HG02870 (cell line): Measurements from ENCODE around the gene IFT52.
"Not testable (repeated sequence)": the region's sequence is repeated elsewhere in the genome, so short reads cannot be mapped to it uniquely, and the experiment has no call there.

Experiments
- ATAC-seq: cut with Tn5 transposase; IDR thresholded peaks from one replicate; pipeline ENCODE4 v1.9.1; 2021; ENCODE audit warnings: mild to moderate bottlenecking, moderate library complexity; ENCODE audit not compliant: unreplicated experiment

The IFT52 gene

DNA sequence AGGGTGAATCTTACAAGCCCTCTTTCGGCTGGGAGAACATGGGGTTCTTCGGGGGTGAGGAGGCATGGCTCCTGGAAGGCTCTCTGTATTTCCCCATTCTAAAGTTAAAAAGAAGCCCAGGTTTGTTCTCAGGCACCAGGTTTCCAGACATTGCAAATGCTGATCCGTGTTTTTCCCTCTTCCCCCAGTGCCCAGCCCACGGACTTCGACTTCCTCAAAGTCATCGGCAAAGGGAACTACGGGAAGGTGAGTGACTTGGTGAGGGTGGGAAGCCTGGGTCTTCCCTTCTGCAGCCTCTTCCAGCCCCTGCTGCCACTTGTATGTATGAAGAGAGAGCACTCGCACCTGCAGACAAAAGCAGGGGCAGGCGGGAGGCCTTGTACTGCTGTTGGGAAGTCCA, 23.3 kb upstream of the IFT52 start:
- no peak for ATAC-seq

- ATAC-seq, result no peak
These were observed 22.0 kb upstream of the IFT52 start for GRCh38 chr20:43568706-43569105.

- ATAC-seq, result no peak
These were observed 21.5 kb upstream of the IFT52 start for GRCh38 chr20:43569282-43569681.

- ATAC-seq, result no peak
These were observed 20.2 kb upstream of the IFT52 start for GRCh38 chr20:43570496-43570895.

DNA sequence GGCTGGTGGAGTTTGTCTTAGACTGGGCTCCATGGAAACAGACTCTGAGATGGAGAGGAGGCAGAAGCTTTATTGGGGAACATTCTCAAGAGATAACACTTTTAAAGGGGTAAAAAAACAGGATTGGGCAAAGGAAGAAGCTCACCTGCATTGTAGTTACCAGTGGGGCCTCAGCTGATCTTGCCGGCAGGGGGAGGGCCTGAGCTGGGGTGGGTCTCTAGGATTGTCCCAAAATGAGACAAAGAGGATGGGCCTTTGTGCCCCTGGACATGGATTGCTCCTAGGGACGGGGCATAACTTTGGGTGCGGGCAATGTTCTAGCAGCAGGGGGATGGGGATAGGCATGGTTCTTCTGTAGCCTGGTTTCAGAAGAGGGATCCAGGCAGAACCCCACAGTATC, 19.4 kb upstream of the IFT52 start:
- no peak for ATAC-seq

GRCh38 chr20:43571771-43572170, 19.0 kb upstream of the IFT52 start:
- ATAC-seq, result no peak

DNA sequence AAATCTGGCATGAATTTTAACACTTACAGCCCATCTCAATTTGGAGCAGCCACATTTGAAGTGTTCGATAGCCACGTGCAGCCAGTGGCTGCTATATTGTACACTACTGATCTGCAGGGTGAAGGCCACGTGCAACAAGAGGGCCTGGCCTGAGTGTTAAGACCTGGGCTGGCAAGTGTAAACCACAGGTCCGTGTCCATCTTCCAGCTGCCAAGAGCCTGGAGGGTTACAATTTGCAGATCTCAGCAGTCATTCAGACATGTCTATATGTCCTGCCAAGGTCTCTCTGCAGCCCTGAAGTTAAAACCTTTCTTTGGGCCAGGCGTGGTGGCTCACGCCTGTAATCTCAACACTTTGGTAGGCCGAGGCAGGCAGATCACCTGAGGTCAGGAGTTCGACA, 17.8 kb upstream of the IFT52 start:
- ATAC-seq, result no peak

GRCh38 chr20:43576108-43576507, 14.6 kb upstream of the IFT52 start:
- no peak for ATAC-seq

DNA sequence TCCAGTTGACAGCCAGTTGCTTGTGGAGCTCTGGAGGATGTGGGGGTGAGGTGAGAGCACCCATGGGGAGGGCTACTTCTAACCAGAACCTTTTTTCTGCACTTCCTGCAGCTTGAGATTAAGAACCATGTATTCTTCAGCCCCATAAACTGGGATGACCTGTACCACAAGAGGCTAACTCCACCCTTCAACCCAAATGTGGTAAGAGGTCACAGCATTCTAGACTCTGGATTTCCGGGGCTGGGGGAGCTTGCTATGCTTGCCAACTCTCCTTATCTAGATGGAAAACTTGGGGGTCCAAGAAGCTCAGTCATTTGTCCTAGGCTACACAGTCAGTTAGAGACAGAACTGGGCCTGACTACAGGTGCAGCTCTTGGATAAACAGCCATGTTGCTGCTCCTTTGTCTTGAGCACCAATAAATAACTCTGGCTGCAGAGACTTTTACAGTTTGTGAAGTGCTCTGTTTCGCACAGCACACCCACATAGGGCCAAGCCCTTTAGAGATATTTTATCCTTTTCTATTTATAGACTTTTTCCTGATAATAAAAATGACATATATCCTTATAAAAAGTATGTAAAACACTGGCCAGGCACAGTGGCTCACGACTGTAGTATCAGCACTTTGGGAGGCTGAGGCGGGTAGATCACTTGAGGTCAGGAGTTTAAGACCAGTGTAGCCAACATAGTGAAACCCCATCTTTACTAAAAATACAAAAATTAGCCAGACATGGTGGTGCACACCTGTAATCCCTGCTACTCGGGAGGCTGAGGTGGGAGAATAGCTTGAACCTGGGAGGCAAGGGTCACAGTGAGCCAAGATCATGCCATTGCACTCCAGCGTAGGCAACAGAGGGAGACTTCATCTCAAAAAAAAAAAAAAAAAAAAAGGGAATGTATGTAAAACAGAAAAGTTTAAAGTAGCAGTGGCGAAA, 10.6 kb upstream of the IFT52 start:
- ATAC-seq, result no peak

DNA sequence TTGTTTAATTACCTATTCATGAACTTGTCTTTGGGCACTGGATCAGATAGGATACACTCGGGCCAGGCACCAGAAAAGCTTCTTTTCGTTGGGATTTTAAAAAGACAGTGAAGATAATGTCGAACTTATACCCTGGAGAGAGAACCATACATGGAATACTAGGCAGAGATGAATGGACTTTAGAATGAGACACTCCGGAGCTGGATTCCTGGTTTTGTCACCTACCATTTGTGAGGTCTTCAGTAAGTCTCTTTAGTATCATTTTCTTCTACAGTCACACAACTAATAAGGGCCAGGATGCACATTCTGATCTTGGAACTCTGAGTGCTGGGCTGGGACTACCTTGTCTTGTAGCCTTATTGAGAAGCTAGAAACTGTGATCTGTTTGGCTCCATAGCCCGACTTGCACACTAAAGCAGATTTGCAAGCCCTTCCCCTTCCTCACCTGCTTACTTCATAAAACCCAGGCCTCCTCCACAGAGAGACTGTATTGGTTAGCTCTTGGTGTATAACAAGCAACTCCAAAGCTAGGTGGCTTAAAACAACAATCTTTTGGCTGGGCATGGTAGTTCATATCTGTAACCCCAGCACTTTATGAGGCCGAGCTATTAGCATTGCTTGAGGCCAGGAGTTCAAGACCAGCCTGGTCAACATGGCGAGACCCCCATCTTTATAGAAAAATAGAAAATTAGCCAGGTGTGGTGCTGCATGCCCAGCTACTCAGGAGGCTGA, 7.4 kb upstream of the IFT52 start:
- ATAC-seq, result no peak

DNA sequence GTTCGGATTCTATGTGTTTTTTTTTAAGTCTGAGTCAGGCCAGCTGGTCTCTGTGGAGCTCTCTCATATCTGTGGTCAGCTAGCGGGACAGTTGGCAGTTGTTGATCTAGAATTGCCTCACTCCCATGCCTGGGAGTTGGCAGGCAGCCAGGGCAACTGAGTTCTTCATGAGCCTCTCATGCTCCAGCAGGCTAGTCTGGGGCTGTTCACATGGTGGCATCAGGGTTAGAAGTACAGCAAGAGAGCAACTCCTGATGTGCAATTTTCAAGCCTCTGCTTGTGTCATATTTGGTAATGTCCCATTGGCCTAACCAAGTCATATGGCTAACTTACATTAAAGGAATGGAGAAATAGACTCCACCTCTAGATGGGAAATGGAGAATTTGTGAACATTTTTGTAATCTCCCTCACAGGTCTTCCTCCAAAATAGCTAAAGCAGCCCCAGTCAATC, 6.7 kb upstream of the IFT52 start:
- no peak for ATAC-seq

DNA sequence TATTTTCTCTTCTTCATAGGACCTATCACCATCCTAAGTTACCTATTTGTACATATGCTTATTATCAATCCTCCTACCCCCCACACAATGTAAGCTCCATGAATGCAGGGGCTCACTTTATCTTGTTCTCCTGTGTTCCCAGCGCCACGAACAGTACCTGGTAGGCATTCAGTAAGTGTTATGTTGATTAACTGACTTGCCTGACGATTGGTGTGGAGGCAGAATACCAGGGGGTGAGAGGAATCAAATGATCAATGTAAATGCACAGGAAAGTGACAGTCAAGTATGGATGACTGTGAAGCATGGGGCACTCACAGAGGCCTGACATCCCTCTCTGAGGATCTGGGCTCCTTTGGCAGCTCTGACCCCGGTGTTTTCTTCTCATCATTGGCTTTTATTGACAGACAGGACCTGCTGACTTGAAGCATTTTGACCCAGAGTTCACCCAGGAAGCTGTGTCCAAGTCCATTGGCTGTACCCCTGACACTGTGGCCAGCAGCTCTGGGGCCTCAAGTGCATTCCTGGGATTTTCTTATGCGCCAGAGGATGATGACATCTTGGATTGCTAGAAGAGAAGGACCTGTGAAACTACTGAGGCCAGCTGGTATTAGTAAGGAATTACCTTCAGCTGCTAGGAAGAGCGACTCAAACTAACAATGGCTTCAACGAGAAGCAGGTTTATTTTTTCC, 6.1 kb upstream of the IFT52 start:
- no peak for ATAC-seq

DNA sequence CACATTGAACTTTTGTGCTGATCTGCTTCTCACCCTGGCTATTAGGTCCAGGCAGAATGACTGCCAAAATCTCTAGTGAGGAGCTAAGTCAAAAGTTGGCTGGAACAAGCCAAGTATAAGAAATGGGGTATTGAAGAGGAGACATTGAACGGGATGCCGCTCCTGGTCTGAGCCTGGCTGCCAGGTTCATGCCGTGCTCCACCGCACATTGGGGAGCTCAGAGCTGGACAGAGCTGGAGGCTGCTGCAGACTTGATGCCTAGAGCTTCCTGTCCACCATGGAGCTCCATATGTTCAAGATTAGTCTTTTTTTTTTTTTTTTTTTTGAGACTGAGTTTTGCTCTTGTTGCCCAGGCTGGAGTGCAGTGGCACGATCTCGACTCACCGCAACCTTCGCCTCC, 4.1 kb upstream of the IFT52 start:
- no peak for ATAC-seq

- ATAC-seq, result not testable (repeated sequence)
These were observed 2.2 kb upstream of the IFT52 start for GRCh38 chr20:43588526-43588925.

DNA sequence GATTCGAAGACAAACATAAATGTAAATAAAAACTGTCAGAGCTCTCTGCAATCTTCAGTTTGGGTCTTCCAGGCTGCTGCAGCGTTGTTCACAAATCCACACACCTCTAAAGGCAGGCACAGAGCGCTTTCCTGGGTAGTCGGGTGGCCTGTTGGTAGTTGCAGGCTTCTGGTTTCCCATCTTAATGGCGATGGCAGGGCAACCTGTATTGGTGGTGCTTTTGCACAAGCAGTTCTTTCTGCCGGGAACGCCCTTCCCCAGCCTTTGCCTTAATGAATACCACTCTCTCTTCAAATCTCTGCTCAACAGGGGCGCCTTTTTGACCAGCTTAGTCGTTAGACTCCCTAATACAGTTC, 723 bp upstream of the IFT52 start:
- ATAC-seq, result no peak

DNA sequence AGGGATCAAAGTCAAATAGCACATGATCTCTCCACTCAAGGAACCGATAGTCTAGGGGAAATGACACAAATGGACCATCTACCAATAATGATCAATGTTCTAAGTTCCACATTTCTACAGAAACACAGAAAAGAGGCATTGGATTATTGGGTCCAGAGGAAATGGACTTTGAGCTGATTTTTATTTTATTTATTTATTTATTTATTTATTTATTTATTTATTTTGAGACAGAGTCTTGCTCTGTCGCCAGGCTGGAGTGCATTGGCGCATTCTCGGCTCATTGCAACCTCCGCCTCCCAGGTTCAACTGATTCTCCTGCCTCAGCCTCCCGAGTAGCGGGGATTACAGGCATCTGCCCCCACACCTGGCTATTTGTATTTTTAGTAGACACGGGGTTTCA, 11.2 kb downstream of the IFT52 start:
- not testable (repeated sequence) for ATAC-seq

DNA sequence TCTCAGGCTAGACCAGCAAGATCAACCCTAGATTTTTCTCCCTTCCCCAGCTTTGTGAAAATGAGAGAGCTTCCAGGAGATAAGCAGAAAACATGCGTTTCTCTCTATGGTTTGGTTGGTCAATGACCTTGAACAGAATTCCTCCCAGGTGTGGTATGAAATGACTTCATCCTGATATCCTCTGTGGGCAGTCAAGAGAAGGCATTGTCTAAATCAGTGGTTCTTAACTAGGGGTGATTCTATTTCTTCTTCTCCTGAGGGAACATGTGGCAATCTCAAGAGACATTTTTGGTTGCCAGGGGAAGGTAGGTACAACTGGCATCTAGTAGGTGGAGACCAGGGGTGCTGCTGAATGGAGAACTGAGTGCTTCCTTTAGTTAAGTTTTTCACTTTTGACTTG, 12.4 kb downstream of the IFT52 start:
- ATAC-seq, result no peak

DNA sequence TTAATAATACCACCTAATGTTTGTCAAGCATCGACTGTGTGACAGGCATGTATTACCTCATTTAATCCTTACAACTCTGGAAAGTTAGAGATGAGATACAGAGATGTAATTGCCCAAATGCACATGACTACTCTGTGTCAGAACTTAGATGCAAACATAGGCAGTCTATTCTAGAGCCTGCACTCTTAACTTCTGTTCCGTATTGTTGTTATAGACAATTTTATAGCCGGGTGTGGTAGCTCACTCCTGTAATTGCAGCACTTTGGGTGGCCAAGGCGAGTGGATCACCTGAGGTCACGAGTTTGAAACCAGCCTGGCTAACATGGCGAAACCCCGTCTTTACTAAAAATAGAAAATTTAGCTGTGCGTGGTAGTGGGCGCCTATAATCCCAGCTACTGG, 15.0 kb downstream of the IFT52 start:
- no peak for ATAC-seq

DNA sequence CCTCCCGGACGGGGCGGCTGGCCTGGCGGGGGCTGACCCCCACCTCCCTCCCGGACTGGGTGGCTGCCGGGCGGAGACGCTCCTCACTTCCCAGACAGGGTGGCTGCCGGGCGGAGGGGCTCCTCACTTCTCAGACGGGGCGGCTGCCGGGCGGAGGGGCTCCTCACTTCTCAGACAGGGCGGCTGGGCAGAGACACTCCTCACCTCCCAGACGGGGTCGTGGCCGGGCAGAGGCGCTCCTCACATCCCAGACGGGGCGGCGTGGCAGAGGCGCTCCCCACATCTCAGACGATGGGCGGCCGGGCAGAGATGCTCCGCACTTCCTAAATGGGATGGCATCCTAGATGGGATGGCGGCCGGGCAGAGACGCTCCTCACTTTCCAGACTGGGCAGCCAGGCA, 16.5 kb downstream of the IFT52 start:
- not testable (repeated sequence) for ATAC-seq

GRCh38 chr20:43631598-43631997, 40.9 kb downstream of the IFT52 start:
- no peak for ATAC-seq

- no peak for ATAC-seq
These were observed 45.7 kb downstream of the IFT52 start for GRCh38 chr20:43636429-43636828.

- ATAC-seq, result no peak
These were observed 51.8 kb downstream of the IFT52 start for GRCh38 chr20:43642548-43642947.
